IPS DF 6.9 (cell line): ENCODE measurements around the gene CYP4A11.
"Not testable (repeated sequence)": the region's sequence is repeated elsewhere in the genome, so short reads cannot be mapped to it uniquely, and the experiment has no call there.

Experiments
- DNase-seq: peaks from one replicate; pipeline ENCODE4 v3.0.0-alpha.2; 2013; ENCODE audit warnings: low read depth, low spot score
- H3K27ac ChIP-seq: one replicate; pipeline ENCODE4 v1.5.1; 2013; ENCODE audit warnings: low read length, control low read depth
- H3K27me3 ChIP-seq: 2 replicates; pipeline ENCODE4 v1.6.1; 2013; ENCODE audit warnings: mild to moderate bottlenecking, low read length; ENCODE audit not compliant: control insufficient read depth, insufficient read depth
- H3K36me3 ChIP-seq: 2 replicates; pipeline ENCODE4 v1.6.1; 2013; ENCODE audit warnings: low read length; ENCODE audit not compliant: control insufficient read depth, insufficient read depth
- H3K4me1 ChIP-seq: 2 replicates; pipeline ENCODE4 v1.6.1; 2013; ENCODE audit warnings: low read length; ENCODE audit not compliant: control insufficient read depth, insufficient read depth
- H3K4me3 ChIP-seq: 2 replicates; pipeline ENCODE4 v1.5.1; 2013; ENCODE audit warnings: mild to moderate bottlenecking, low read length
- H3K9me3 ChIP-seq: 2 replicates; pipeline ENCODE4 v1.6.1; 2013; ENCODE audit warnings: low read length, inconsistent platforms; ENCODE audit not compliant: control insufficient read depth, insufficient read depth
- WGBS: extraction: QIAGEN DNeasy Blood & Tissue Kit; methylation state at CpG from one replicate; pipeline ENCODE4 v1.1.7; 2013; ENCODE audit warnings: mixed read lengths, missing lambda C conversion rate; ENCODE audit not compliant: insufficient read length, insufficient coverage; 5-methylcytosine and 5-hydroxymethylcytosine counted together

CYP4A11 gene

DNA sequence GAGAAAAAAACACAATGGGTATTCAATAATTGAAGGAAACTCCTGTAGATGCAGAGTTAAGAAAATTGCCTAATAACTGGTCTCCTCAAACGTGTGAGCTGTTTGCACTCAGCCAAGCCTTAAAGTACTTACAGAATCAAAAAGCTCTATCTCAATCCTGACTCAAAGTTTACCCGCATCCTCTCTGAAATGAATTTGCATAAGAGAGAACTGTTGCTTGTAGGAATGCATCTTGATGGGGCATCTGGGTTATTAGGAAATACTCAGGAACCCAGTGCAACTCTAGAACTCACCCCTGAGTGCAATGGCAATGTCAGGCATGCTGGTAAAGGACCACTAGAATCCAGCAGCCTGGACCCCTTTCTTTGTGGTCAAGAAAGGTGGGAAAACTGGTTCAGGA lies 12.6 kb upstream of the CYP4A11 start:
- H3K4me1 ChIP-seq, H3K27ac ChIP-seq, H3K27me3 ChIP-seq, H3K4me3 ChIP-seq, DNase-seq, H3K9me3 ChIP-seq, H3K36me3 ChIP-seq: not testable (repeated sequence)
- no CpG with 5 or more reads among the region's 2 CpGs for WGBS

DNA sequence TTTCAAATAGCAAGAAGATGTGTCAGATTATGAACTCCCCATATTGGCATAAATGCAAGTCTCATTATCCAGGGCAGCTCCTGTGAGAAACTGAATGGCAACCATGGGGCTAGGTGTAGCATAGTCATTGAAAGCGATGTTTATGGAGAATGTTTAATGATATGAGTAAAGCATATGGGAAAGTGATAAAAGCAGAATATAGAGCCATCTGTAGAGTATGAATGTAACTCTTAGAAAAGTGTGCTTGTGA lies 8.1 kb upstream of the CYP4A11 start:
- H3K4me3 ChIP-seq, H3K36me3 ChIP-seq, H3K4me1 ChIP-seq, H3K27me3 ChIP-seq, H3K27ac ChIP-seq, H3K9me3 ChIP-seq, DNase-seq: not testable (repeated sequence)
- WGBS = no CpG with 5 or more reads among the region's 1 CpG

DNA sequence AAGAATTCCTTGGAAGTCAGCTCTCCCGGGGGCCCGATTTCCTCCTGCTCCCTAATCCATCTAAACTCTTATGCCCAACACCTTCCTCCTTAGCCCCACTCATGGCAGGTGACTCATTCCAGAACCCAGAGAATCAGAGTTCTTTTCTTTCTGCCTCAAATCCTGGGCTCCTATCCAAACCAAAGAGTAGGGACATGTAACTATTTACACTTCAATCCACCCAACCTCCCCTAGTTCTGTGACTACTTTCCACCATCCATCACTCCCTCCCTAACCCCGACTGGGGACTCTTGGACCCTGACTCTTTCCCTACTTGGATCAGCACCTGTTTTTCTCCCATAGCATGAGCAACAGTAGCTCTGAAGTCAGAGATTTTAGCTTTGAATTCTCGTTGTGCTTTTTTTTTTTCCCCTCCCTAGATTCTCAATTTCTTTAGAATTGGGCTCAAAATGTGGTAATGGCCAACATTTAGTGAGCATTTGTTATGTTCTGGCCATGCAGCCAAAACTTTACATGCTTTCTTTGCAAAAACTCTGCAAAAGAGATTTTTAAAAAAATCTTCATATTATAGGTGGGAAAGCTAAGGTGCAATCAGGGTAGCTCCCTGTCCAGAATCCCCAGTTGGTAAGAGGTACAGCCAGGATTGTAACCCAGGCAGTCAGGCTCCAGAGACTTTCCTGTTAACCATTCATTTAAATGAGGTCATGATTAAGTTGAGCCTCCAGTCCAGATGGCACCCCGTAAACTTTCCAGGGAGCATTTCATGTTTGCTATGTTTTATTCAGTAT lies 7.5 kb upstream of the CYP4A11 start:
- Histone ChIP-seq H3K27me3 (no peaks in the 10 kb centered on the region), H3K27ac (no peak overlapping the region), H3K4me3 (no peak overlapping the region), H3K4me1 (no peaks in the 10 kb centered on the region), H3K9me3 (no peaks in the 10 kb centered on the region), H3K36me3 (no peaks in the 10 kb centered on the region)
- no peak for DNase-seq
- WGBS = no CpG with 5 or more reads among the region's 5 CpGs

DNA sequence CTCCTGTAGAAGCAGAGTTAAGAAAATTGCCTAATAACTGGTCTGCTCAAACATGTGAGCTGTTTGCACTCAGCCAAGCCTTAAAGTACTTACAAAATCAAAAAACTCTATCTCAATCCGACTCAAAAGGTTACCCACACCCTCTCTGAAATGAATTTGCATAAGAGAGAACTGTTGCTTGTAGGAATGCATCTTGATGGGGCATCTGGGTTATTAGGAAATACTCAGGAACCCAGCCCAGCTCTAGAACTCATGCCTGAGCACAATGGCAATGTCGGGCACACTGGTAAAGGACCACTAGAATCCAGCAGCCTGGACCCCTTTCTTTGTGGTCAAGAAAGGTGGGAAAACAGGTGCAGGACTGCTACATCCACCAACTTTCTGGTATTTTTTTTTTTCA lies 6.4 kb upstream of the CYP4A11 start:
- H3K27ac ChIP-seq, DNase-seq, H3K4me3 ChIP-seq, H3K36me3 ChIP-seq, H3K9me3 ChIP-seq, H3K4me1 ChIP-seq, H3K27me3 ChIP-seq: not testable (repeated sequence)
- WGBS = no CpG with 5 or more reads among the region's 2 CpGs

DNA sequence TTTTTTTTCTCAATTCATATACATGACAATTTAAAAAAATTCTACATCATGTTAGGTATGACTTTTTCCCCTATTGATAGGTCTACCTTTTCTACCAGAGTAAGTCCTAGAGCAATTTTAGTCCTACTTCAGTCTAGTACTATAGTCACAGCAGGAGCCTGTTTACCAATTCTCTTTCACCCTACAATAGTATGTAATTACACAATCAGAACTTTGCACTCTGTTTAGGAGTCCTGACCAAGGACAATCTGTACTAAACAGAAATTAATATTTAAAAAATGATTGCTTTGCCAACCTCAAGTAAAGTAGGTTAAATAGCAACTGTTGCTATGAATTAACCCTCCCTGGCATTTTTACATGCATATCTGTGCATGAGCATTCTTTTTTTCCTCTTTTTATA lies 810 bp upstream of the CYP4A11 start:
- no peak for DNase-seq
- no peaks in the 10 kb centered on the region for H3K36me3 ChIP-seq
- H3K27ac ChIP-seq = no peak overlapping the region
- H3K9me3 ChIP-seq = no peaks in the 10 kb centered on the region
- H3K4me1 ChIP-seq = no peaks in the 10 kb centered on the region
- H3K27me3 ChIP-seq = no peaks in the 10 kb centered on the region
- H3K4me3 ChIP-seq = no peak overlapping the region

DNA sequence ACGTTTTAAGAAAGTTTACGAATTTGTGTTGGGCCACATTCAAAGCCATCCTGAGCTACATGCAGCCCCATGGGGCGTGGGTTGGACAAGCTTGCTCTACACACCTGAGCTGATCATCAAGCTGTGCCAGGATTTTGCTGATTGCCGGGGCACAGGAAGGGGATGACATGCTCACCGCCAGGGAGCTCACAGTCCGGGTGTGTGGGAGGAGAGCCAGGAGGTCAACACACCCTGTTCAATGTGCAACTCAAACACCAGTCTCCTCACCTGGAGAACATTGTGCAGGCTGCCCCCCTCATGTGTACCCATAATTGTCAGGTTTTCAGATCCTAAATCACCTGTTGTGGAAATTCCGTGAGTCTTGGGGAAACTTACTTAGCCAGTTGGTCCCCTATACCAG lies 969 bp downstream of the CYP4A11 start:
- H3K27ac ChIP-seq = no peak overlapping the region
- no peaks in the 10 kb centered on the region for H3K4me1 ChIP-seq
- no peaks in the 10 kb centered on the region for H3K9me3 ChIP-seq
- WGBS = no CpG with 5 or more reads among the region's 7 CpGs
- no peaks in the 10 kb centered on the region for H3K36me3 ChIP-seq
- DNase-seq = no peak
- H3K4me3 ChIP-seq = no peak overlapping the region
- no peaks in the 10 kb centered on the region for H3K27me3 ChIP-seq

DNA sequence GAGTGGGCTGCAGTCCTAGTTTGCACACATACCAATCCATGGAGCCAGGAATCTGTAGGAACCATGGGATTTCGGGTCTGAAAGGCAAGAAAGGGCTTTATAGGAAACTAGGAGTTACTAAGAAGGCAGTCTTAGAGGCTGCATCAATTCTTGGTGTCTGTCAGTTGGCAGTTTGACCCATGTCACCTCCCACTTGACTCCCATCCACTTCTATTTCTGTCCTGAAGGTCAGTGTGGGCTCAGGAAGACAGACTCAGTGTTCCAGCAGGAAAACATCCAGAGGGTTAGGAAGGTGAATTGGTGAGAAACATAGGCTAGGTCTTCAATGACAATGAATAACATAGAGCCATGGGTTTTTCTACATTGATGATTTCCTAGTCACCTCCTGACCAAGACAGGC lies 4.0 kb downstream of the CYP4A11 start:
- Histone ChIP-seq H3K27me3 (no peaks in the 10 kb centered on the region), H3K27ac (no peak overlapping the region), H3K4me3 (no peak overlapping the region), H3K4me1 (no peaks in the 10 kb centered on the region), H3K9me3 (no peaks in the 10 kb centered on the region), H3K36me3 (no peaks in the 10 kb centered on the region)
- no peak for DNase-seq
- no CpG with 5 or more reads among the region's 1 CpG for WGBS

DNA sequence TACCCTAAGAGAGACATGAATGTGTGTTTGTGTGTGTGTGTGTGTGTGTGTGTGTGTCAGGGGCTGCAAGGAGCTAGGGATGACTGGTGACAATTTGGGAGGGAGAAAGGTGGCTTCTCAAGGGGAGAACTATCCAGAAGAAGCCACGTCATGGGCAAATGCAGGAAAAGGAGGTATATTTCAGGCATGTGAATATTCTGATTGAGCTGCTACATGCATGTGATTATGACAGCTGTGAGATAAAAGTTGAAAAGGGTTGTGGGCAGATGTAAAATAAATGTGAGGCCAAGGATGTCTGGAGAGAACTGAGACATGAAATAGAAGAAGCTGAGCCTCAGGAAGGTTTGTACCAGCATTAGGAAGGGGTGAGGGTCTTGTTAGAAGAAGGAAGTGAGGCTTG lies 4.5 kb downstream of the CYP4A11 start:
- no peak overlapping the region for H3K27ac ChIP-seq
- H3K4me1 ChIP-seq = no peaks in the 10 kb centered on the region
- no peaks in the 10 kb centered on the region for H3K27me3 ChIP-seq
- no peak for DNase-seq
- no peaks in the 10 kb centered on the region for H3K36me3 ChIP-seq
- no peaks in the 10 kb centered on the region for H3K9me3 ChIP-seq
- no CpG with 5 or more reads among the region's 1 CpG for WGBS
- no peak overlapping the region for H3K4me3 ChIP-seq

DNA sequence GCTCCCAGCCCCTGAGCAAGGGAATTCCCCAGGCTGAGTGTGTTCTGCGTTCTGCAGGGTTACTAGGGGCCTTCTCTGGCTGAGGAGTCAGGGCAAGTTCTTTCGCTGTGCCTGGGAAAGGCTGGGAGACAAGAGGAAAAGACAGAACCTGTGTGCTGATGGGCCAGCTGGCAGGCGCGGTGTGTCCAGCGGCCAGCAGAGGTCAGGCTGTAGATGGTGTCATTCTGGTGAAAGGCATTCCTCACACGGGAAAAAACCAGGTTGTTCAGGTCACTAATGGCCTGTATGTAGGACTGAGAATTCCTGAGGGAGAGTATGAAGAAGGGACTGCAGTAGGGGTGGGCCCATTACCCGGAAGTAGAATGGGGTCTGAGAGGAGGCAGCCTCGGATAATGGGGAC lies 6.4 kb downstream of the CYP4A11 start:
- not testable (repeated sequence) for H3K36me3 ChIP-seq, H3K27me3 ChIP-seq, H3K9me3 ChIP-seq, H3K27ac ChIP-seq, H3K4me1 ChIP-seq, H3K4me3 ChIP-seq
- WGBS = no CpG with 5 or more reads among the region's 8 CpGs
- peak; percentile 22 for DNase-seq

DNA sequence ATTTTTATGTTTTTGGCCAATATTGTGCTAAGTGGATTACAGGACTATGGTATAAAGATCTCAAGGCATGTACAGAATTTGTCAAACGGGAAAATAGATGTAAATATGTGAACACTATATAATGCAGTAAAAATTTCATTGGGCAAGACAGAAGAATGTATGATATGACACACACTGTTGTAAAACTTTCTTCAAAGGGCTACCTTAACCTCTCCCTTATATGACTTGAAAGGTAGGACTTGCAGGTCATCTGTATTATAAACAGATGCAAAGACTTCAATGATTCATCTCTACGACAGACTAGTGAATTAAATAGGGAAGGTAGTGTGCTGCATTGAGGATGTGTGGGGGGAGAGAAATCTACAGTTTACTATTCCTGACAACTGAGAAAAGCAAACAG lies 9.3 kb downstream of the CYP4A11 start:
- H3K36me3 ChIP-seq, DNase-seq, H3K4me3 ChIP-seq, H3K27ac ChIP-seq, H3K9me3 ChIP-seq, H3K4me1 ChIP-seq, H3K27me3 ChIP-seq: not testable (repeated sequence)
- no CpG with 5 or more reads among the region's 2 CpGs for WGBS

DNA sequence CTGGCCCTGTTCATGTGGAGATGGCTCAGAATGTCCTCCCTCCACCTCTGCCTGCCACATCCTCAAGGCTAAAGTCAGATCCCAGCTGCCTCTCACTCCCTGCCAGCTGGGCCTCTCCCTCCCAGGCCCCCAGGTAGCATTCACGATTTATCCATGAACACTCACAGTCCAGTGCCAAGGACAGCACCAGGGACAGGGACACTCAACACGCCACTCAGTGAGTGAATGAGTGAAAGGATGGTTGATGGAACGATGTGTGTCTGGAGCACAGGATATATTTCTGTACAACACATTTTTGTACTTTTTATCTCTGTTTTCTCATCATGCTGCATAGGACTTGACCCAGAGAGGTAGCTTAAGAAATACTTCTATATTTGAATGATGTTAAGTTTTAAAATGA lies 10.1 kb downstream of the CYP4A11 start:
- WGBS = no CpG with 5 or more reads among the region's 3 CpGs
- DNase-seq = no peak
- Histone ChIP-seq H3K27me3 (no peaks in the 10 kb centered on the region), H3K9me3 (no peaks in the 10 kb centered on the region), H3K4me3 (no peak overlapping the region), H3K36me3 (no peaks in the 10 kb centered on the region), H3K4me1 (no peaks in the 10 kb centered on the region), H3K27ac (no peak overlapping the region)
